Esophagus muscularis mucosa (tissue), 3 donors: ENCODE results near the gene MMADHC.

Experiments used
- CTCF ChIP-seq, 3 experiments: fragments of 200-600 bp in 2 of 3; fragments of 450-650 bp in 1 of 3; sonication (generic) in 2 of 3; IDR thresholded peaks; one replicate each; pipeline ENCODE4 v1.5.1; 2017 to 2019; ENCODE audit warnings: antibody characterized with exemption in 3 of 3, mild to moderate bottlenecking in 2 of 3, moderate library complexity in 1 of 3
- POLR2A ChIP-seq: fragments of 450-650 bp; IDR thresholded peaks from one replicate; pipeline ENCODE4 v1.6.1; 2017; ENCODE audit warnings: antibody characterized with exemption, moderate library complexity, mild to moderate bottlenecking, low read depth

DNA sequence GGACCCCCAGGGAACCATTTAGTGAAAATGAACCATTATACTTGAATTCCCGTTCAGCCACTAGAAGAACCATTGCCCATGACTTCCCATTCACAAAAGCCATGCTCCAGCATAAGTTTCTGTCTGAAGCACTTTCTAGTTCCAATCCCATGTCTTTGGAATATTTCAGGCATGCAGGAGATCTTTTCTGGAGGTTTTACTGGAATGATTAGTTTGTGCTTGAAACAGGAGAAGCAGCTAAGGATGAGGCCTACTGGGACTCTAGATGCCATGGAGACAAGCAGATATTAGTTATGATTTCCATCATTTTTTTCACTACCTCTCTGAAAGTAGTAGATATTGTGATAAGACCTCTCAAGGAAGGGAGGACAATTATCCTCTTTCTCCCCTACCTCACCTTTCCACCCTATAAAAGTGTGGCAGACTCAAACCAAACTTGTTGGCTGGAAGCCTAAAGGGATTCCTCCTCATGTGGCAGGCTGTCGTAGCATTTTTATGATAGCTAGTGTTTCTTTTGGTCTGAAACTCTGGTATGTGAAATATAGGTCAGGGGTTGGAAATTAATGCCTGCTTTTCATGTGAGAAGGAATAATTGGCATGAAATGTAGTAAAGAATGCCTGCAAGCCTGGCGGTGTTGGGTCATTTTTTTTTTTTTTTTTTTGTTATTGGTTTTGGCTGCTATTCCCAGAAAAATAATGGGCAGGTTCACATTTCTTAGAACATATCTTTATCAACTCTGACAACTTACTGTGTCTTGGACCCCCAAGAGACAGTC lies 29.3 kb upstream of the MMADHC start:
- TF ChIP-seq POLR2A = no peak
- no peak for TF ChIP-seq CTCF (IDR thresholded peaks at IDR 0.05)
